GM12875 (cell line): ENCODE data around the gene IL33.

Experiments
- H3K4me3 ChIP-seq: one replicate; pipeline ENCODE4 v1.5.1; 2011; ENCODE audit warnings: low read depth, low read length, control low read depth
- CTCF ChIP-seq: IDR thresholded peaks from 2 replicates; pipeline ENCODE4 v1.5.1; 2011; ENCODE audit warnings: low read depth, mild to moderate bottlenecking, control low read depth, inconsistent platforms, low read length, moderate library complexity, borderline replicate concordance; ENCODE audit not compliant: insufficient read depth

IL33 gene

GRCh38 chr9:6186691-6187090 lies 28.9 kb upstream of the IL33 start:
- no peak for TF ChIP-seq CTCF
- no peak overlapping the region for H3K4me3 ChIP-seq

- no peak overlapping the region for H3K4me3 ChIP-seq
- no peak for TF ChIP-seq CTCF
These were observed 28.3 kb upstream of the IL33 start for GRCh38 chr9:6187272-6187671.

- TF ChIP-seq CTCF, result no peak
These were observed 27.1 kb upstream of the IL33 start for GRCh38 chr9:6188466-6188865.

GRCh38 chr9:6188906-6189305 lies 26.7 kb upstream of the IL33 start:
- no peak for TF ChIP-seq CTCF
- no peak overlapping the region for H3K4me3 ChIP-seq

More at GRCh38 chr9:6188466-6188865, 27.1 kb upstream of the IL33 start:
- no peak overlapping the region for H3K4me3 ChIP-seq

GRCh38 chr9:6194934-6195333 lies 20.7 kb upstream of the IL33 start:
- TF ChIP-seq CTCF, result peak; percentile 9; the same call in 1 of the 2 replicates
- H3K4me3 ChIP-seq, result no peak overlapping the region

GRCh38 chr9:6195714-6196360 lies 19.8 kb upstream of the IL33 start:
- H3K4me3 ChIP-seq, result no peak overlapping the region
- no peak for TF ChIP-seq CTCF

- no peak overlapping the region for H3K4me3 ChIP-seq
- TF ChIP-seq CTCF, result 0 out of 2 replicates have a peak, but pooled peaks have one; percentile 29
These were observed 18.3 kb upstream of the IL33 start for GRCh38 chr9:6197330-6197729.
